Measurements from ENCODE around the gene MUC5AC.
"Not testable (repeated sequence)": the region's sequence is repeated elsewhere in the genome, so short reads cannot be mapped to it uniquely, and the experiment has no call there.

MUC5AC gene, protein sequence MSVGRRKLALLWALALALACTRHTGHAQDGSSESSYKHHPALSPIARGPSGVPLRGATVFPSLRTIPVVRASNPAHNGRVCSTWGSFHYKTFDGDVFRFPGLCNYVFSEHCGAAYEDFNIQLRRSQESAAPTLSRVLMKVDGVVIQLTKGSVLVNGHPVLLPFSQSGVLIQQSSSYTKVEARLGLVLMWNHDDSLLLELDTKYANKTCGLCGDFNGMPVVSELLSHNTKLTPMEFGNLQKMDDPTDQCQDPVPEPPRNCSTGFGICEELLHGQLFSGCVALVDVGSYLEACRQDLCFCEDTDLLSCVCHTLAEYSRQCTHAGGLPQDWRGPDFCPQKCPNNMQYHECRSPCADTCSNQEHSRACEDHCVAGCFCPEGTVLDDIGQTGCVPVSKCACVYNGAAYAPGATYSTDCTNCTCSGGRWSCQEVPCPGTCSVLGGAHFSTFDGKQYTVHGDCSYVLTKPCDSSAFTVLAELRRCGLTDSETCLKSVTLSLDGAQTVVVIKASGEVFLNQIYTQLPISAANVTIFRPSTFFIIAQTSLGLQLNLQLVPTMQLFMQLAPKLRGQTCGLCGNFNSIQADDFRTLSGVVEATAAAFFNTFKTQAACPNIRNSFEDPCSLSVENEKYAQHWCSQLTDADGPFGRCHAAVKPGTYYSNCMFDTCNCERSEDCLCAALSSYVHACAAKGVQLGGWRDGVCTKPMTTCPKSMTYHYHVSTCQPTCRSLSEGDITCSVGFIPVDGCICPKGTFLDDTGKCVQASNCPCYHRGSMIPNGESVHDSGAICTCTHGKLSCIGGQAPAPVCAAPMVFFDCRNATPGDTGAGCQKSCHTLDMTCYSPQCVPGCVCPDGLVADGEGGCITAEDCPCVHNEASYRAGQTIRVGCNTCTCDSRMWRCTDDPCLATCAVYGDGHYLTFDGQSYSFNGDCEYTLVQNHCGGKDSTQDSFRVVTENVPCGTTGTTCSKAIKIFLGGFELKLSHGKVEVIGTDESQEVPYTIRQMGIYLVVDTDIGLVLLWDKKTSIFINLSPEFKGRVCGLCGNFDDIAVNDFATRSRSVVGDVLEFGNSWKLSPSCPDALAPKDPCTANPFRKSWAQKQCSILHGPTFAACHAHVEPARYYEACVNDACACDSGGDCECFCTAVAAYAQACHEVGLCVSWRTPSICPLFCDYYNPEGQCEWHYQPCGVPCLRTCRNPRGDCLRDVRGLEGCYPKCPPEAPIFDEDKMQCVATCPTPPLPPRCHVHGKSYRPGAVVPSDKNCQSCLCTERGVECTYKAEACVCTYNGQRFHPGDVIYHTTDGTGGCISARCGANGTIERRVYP (N-terminal part only)

DNA sequence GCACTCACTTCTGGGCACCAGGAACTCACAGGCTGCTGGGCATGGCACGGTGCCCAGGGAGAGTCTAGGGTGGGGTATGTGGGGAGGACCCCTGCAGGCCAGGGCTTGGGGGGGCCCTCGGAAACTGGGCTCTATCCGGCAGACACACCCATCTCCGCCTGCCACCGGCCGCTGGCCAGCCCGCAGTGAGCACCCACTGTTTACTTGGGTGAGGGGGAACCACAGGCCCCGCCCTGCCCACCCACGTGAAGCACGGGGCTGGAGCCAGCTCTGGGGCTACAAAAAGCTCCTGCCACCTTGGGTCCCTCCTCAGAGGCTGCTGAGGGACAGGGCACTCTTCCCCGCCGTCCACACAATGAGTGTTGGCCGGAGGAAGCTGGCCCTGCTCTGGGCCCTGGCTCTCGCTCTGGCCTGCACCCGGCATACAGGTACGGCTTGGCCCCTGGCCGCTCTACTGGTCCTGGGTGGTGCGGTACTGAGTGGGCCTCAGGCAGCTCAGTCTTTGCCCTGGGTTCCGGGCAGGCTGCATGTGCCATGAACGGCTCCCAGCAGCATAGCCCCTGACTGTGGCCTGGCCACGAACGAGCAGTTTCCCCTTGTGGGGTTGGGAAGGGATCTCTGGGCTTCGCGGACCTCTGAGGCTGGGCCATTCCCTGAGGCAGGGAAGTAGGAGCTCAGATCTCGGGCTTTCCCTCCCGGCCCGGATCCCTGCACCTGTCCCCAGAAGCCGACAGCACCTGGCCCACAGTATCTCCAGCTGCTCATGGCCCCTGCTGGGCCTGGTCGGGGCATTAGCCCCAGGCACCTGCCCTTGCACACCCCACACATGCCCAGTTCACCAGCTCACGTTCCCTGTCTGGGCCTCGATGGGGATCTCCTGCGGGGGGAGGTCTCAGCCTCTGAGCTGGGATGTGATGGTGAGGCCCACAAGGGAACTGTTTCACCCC is at the start of gene MUC5AC:
Gene MUC5AC (plus strand): TSS at position 309 of the 947 bp plus-strand sequence. CDS start 47 bp downstream, at position 356.
- no peak for DNase-seq

DNA sequence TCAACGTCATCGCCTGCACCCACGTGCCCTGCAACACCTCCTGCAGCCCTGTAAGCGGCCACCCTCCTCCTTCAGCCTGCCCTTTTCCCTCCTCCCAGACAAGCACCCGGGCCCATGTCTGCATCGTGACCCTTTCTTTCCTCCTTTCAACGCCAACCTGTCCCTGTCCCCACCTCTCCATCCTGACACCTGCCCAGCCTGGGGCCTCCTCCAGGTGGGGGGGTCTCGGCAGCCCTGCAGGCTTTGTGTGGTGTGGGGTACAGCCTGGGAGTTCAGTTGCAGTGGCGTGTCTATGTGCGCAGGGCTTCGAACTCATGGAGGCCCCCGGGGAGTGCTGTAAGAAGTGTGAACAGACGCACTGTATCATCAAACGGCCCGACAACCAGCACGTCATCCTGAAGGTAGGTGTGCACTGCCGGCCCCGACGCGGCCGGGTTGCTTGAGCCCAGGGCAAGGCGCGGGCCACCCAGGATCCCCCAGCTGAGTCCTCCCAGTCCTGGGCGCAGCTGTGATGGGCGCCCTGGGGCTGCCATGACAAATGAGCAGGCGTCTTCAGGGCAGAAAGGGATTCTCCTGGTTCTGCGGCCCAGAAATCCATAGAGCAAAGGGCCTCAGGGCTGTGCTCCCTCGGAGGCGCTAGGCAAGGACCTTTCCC is 49.4 kb upstream of the MUC5AC start:
- no peak for DNase-seq

DNA sequence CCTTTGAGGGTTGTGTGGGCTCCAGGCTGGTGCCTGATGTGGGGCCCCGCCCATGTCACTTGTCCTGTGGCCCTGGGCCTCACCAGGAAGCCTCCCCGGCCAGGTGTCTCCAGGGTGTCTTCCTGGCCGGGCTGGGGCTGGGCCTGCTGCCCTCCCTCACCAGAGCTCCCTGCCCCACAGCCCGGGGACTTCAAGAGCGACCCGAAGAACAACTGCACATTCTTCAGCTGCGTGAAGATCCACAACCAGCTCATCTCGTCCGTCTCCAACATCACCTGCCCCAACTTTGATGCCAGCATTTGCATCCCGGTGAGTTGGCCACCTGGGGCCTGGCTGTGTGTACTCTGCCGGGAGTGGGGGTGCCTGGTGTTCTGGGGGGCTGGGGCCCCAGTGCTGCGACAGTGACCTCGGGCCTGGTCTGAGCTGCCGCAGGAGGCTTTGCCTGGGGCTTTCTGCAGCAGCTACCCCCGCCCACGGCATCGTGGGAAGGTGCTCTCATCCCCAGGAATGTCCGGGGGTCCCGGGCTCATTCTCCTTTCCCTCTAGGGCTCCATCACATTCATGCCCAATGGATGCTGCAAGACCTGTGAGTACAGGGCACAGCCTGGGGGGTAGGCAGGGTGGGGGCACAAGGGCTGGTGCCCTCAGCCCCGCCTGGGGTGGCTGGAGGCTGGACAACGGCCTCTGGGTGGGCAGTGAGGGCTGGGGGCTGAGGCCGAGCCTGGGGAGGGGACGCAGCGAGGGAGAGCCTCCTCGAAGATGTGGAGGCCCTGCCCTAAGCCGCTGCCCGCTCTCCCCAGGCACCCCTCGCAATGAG is 48.4 kb upstream of the MUC5AC start:
- no peak for DNase-seq

DNA sequence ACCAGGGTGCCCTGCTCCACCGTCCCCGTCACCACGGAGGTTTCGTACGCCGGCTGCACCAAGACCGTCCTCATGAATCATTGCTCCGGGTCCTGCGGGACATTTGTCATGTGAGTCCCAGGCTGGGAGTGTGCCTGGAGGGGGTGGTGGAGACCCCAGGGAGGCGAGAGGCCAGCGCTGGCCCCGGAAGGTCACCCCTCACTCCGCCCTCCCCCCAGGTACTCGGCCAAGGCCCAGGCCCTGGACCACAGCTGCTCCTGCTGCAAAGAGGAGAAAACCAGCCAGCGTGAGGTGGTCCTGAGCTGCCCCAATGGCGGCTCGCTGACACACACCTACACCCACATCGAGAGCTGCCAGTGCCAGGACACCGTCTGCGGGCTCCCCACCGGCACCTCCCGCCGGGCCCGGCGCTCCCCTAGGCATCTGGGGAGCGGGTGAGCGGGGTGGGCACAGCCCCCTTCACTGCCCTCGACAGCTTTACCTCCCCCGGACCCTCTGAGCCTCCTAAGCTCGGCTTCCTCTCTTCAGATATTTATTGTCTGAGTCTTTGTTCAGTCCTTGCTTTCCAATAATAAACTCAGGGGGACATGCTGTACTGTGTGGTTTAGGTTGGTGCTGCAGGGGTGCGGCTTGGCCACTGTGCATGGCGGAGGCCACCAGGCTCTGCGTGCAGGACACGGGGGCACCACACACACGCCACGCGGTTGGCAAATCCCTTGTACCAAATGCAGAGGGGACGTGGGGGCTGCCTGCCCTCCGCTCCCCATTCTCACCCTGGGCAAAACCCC is 47.6 kb upstream of the MUC5AC start:
- DNase-seq: no peak

DNA sequence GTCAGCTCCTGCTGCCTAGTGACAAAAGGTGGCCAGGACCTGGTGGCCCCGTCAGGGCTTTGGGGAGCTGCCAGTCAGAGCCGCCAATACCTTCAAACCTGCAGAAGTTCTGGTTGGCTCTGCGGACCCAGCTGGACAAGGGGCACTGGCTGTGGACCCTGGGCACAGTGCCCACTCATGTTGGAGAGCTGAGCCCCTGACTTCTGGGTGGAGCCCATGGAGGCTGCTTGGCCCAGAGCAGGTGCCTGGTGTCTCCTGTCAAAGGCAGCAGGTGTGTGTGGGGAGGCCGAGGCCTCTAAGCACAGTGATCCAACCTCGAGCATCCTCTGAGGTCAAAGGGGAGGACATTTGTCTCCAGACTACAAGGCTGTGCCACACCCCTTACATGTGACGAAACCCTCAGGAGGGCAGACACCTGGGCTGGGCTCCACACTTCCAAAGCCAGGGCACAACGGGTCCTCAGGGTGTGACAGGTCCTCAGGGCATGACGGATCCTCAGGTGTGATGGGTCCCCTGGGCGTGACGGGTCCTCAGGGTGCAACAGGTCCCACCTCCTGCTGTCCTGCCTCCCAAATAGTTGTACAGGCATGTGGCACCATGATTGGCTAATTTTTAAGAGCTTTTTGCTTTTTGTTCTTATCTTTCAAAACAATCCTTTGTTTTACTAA is 46.1 kb upstream of the MUC5AC start:
- no peak for DNase-seq

DNA sequence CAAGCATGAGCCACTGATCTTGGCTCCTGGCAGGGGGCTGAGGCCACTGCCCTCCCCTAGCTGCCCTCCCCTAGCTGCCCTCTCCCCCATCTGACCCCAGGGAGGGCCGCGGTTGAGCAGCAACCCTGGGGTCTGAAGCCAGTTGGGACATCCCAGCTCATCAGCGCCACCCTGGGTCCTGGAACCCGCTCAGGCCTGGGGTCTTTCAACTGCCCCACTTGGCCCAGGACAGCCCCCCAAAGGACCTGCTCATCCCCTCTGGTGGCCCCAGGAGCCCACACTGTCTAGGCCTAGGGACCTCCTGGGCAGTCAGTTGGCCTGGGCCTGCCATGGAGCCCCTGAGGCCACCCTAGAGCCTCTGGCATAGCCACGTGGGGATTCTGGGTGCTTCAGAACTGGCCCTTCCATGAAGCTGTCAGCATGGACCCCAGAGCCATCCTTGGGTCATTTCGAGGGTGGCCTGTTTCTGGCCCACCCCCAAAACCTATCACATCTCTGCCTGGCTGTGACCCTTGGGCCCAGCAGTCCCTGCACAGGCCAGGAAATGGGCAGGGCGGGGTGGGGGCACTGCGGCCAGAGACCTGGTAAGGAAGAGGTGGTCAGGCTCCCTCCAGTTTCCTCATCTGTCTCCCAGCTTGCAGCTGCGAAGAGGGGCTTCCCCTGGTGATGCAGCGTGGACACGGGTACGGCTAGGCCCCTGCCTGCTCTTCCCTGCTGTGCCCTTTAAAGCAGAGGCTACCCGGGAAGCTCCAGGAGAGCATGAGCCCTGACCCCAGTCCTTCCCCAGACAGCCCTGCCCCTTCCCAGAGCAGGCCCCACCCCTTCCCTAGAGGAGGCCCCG is 45.2 kb upstream of the MUC5AC start:
- DNase-seq: no peak

GRCh38 chr11:1113405-1114201 is 44.1 kb upstream of the MUC5AC start:
- no peak for DNase-seq

GRCh38 chr11:1115292-1115691 is 42.5 kb upstream of the MUC5AC start:
- DNase-seq: not testable (repeated sequence)

GRCh38 chr11:1116104-1116503 is 41.6 kb upstream of the MUC5AC start:
- DNase-seq: no peak

- DNase-seq: no peak
These were observed 40.9 kb upstream of the MUC5AC start for GRCh38 chr11:1116666-1117390.

DNA sequence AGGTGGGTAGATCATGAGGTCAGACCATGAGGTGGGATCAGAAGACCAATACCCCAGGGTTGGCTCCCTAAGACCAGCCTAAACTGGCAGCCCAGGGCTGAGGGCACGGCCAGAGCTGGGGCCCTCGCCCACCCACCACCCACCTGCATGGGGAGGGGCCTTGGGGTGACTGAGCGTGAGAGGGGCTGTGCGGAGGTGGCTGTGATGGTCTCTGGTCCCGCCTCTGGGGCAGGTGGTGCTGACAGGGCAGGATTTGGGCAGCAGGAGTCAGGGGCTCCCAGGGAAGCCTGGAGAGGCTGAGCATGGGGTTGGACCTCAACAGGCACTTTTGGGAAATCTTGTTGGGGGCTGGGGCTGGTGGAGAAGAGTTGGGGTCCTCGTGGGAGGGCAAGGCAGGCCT is 39.8 kb upstream of the MUC5AC start:
- DNase-seq: no peak

DNA sequence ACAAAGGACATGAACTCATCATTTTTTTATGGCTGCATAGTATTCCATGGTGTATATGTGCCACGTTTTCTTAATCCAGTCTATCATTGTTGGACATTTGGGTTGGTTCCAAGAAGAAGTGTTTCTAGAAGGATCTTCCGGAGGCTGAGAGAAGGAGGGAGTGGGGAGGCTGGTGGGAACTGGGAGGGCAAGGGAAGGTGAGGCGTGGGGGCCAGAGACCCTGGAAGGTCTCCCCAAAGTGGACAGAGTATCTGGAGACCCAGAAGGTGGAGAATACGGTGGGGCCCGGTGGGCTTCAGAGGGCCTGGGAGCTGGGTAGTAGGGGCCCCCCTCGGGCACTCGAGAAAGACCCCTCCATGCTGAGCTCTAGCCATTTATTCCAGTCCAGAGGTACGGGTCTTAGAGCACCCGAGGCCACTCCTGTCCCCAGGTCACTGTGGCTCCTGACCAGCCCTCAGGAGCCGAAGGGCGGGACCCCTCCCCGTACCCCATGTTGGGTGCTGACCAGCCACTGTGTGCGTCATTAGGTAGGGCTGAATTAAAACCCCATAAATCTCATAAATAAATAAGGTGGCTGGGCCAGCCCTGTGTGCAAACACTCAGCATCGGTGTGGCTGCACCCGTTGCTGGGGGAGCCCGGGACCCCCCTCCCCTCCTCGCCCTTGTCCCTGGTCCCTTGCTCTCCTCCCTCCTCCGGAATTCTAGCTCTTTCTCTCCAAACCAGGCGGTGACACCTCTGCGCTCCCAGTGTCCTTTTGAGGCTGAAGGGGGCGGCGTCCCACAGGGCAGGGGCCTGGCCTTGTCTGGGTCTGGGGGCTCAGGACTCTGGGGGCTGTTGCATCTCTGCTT is 38.8 kb upstream of the MUC5AC start:
- DNase-seq: no peak

DNA sequence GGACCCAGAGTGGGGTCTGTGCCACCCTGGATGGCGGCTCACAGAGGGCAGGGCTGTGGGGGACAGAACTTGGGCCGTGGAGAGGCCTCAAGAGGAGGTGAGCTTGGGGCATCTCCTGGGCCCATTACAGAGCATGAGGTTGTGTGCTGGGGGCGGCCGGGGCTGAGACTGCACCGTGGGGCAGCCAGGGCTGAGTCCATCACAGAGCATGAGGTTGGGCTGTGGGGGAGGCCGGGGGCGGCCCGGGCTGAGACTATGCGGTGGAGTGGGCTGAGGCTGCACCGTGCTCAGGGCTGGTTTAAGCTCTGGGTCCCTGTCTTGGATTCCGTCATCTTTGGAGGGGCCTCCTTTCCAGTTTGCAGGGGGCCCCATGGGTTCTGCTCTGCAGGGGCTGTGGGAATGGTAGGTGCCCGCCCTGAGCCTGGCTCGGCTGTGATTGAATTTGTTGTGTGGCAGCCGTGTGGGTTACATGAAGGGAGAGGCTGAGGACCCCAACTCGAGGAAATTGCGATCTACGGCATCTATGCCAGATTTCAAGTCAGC is 38.1 kb upstream of the MUC5AC start:
- DNase-seq: no peak

DNA sequence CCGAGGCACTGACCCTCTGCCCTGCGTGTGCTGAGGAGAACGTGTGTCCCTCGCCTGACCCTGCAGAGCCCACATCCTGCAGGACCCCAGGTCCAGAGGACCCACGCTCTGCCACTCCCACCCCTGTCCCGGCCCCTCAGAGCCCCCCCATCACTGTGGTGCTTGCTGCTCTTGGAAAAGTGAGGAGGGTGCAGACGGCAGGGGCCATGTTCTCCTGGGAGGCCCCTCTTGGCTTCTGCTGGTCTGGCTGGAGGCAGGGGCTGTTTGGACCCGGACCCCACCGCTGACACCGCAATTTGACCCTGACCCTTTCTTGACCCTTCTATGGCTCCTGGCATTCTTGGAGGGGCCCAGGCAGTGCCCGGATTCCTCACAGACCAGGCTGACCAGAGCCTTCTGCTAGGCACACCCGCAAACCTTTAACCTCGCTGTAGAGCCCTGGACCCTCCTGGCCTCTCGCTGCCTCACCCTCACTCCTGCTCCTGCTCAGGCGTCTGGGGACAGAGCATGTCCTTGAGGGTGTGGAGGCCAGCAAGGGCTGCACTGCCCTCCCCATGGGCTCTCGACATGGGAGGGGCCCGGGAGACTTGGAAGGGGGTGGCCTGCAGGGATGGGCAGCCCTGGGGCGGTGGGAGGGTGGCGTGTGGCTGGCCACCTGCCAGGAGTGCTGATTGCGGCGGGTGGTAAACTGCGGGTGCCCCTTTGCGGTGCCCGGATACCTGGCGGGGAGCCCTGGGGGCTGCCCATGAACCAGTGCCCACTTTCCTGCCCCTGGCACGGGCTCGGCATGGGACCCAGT is 37.0 kb upstream of the MUC5AC start:
- no peak for DNase-seq
